ENCODE measurements around the gene MED15.
A peak's percentile ranks its signal among the peaks of the same experiment; 100 is the strongest.

The MED15 gene

DNA sequence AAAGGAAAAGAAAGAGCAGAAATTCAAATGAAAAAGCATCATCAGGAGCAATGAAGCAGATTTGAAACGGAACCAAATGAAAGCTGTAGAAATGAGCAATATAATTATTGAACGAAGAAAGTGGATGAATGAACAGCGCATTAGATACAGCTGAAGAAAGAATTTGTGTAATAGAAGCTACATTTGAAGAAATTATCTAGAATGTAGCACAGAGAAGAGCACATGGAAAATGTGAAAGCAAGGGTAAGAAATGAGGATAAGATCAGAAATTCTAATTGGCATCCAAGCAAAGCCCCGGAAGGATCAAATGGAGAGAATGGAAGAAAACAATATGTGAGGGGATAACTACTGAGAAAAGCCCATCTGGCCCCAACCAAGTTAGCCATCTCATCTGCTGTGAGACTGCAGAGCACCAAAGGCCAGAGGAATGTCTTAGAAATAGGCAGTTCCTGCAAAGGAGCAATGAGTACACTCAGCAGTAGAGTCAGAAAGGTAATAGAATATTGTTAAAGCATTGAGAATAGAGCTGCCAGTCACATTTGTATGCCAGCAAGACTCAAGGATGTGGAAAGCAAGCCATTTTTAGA is 51.9 kb downstream of the MED15 start:
- H3K27me3 ChIP-seq (ENCODE audit: insufficient read depth, low read depth, severe bottlenecking) = no peaks in the 10 kb centered on the region
- no peak overlapping the region for H3K27ac ChIP-seq
- peaks cover 62% of the 10 kb centered on the region for H3K36me3 ChIP-seq
- no peak for DNase-seq
- H3K4me3 ChIP-seq (ENCODE audit: low read depth, low read length) = no peak overlapping the region
- peaks cover 9% of the 10 kb centered on the region for H3K9me3 ChIP-seq (ENCODE audit: severe bottlenecking)
- TF ChIP-seq, protein P1, sequence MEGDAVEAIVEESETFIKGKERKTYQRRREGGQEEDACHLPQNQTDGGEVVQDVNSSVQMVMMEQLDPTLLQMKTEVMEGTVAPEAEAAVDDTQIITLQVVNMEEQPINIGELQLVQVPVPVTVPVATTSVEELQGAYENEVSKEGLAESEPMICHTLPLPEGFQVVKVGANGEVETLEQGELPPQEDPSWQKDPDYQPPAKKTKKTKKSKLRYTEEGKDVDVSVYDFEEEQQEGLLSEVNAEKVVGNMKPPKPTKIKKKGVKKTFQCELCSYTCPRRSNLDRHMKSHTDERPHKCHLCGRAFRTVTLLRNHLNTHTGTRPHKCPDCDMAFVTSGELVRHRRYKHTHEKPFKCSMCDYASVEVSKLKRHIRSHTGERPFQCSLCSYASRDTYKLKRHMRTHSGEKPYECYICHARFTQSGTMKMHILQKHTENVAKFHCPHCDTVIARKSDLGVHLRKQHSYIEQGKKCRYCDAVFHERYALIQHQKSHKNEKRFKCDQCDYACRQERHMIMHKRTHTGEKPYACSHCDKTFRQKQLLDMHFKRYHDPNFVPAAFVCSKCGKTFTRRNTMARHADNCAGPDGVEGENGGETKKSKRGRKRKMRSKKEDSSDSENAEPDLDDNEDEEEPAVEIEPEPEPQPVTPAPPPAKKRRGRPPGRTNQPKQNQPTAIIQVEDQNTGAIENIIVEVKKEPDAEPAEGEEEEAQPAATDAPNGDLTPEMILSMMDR (IDR thresholded peaks at IDR 0.05; ENCODE audit: low read depth, low read length) = no peak

DNA sequence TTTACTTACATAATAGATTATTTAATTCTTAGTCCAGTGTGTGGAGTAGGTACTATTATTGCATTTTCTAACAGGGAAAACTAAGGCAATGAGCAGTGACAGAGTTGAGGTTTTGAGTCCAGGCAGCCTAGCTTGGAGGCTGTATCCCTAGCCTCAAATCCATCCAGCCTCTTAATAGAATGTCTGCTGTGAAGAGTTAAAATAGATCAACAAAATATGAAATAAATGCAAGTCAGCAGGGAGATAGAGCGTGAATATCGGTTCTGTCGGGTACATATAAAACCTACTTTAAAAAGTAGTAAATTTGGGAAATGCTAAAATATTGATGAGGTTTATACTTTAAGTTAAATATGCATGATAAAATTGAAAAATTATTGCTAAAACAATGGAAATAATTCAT is 53.3 kb downstream of the MED15 start:
- no peak overlapping the region for H3K4me3 ChIP-seq (ENCODE audit: low read depth, low read length)
- no peak for DNase-seq
- H3K9me3 ChIP-seq (ENCODE audit: severe bottlenecking) = peaks cover 9% of the 10 kb centered on the region
- no peak overlapping the region for H3K27ac ChIP-seq
- peaks cover 63% of the 10 kb centered on the region for H3K36me3 ChIP-seq
- TF ChIP-seq, protein P1 (IDR thresholded peaks at IDR 0.05; ENCODE audit: low read depth, low read length) = no peak
- no peaks in the 10 kb centered on the region for H3K27me3 ChIP-seq (ENCODE audit: insufficient read depth, low read depth, severe bottlenecking)

DNA sequence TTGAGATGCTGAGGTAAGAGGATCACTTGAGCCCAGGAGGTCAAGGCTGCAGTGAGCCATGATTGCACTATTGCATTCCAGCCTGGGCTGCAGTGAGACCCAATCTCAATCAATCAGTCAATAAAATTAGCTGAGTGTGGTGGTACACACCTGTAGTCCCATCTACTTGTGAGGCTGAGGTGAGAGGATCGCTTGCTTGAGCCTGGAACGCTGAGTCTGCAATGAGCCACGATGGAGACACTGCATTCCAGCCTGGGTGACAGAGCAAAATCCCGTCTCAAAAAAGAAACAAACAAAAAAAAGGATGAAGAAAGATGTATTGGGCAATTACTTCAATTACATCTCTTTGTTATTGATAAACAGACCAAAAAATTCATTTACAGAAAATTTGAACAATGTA is 54.5 kb downstream of the MED15 start:
- Histone ChIP-seq H3K27me3 (ENCODE audit: insufficient read depth, low read depth, severe bottlenecking) (no peaks in the 10 kb centered on the region), H3K27ac (no peak overlapping the region), H3K4me3 (ENCODE audit: low read depth, low read length) (no peak overlapping the region), H3K9me3 (ENCODE audit: severe bottlenecking) (peaks cover 9% of the 10 kb centered on the region), H3K36me3 (peaks cover 61% of the 10 kb centered on the region)
- TF ChIP-seq, protein P1 (IDR thresholded peaks at IDR 0.05; ENCODE audit: low read depth, low read length) = no peak
- DNase-seq = no peak

DNA sequence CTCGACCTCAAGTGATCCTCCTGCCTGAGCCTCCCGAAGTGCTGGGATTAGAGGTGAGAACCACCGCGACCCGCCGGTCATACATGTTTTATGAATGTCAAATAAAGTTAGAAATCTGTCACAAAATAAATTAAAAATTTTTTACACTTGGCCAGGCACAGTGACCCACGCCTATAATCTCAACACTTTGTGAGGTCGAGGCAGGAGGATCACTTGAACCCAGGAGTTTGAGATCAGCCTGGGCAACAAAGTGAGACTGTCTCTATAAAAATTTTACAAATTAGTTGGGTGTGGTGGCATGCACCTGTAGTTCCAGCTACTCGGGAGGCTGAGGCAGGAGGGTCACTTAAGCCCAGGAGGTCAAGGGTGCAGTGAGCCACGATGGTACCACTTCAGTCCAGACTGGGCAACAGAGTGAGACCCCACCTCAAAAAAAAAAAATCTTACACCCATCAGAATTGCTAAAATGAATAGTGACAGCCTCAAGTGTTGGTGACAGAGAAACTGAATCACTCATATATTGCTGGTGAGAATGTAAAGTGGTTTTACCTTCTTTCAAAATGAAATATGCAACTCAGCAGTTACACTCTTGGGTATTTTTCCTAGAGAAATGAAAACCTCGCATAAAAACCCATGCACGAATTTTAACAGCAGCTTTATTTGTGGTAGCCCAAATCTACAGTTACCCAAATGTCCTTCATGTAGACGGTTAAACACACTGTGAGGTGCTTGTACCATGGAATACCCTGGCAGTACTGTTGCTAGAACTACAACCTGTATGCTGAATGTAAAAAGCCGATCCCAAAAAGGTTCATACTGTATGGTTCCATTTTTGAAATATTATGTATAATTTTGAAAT is 55.4 kb downstream of the MED15 start:
- Histone ChIP-seq H3K27ac (no peak overlapping the region), H3K27me3 (ENCODE audit: insufficient read depth, low read depth, severe bottlenecking) (no peaks in the 10 kb centered on the region), H3K4me3 (ENCODE audit: low read depth, low read length) (no peak overlapping the region), H3K9me3 (ENCODE audit: severe bottlenecking) (peaks cover 9% of the 10 kb centered on the region), H3K36me3 (peaks cover 61% of the 10 kb centered on the region)
- TF ChIP-seq, protein P1 (IDR thresholded peaks at IDR 0.05; ENCODE audit: low read depth, low read length) = no peak
- DNase-seq = no peak

DNA sequence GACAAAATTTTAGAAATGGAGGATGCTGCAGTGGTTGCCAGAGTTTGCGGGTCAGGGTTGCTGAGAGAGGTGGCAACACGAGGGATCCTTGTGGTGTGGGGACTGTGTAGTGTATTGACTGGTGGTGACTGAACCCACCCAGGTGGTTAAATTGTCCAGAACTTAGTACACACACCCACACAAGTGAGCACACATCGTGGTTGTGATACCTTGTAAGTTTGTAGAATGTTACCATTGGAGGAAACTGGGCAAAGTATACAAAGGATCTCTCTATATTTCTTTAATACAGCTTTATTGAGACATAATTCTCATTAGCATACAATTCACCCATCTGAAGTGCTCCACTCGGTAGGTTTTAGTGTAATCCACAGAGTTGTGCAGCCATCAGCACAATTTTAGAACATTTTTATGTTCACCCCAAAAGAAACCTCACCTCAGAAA is 56.1 kb downstream of the MED15 start:
- H3K27me3 ChIP-seq (ENCODE audit: insufficient read depth, low read depth, severe bottlenecking) = no peaks in the 10 kb centered on the region
- DNase-seq = no peak
- peaks cover 6% of the 10 kb centered on the region for H3K9me3 ChIP-seq (ENCODE audit: severe bottlenecking)
- no peak overlapping the region for H3K4me3 ChIP-seq (ENCODE audit: low read depth, low read length)
- H3K36me3 ChIP-seq = peaks cover 61% of the 10 kb centered on the region
- TF ChIP-seq, protein P1 (IDR thresholded peaks at IDR 0.05; ENCODE audit: low read depth, low read length) = no peak
- H3K27ac ChIP-seq = peak overlapping the region; percentile 48

Data from WERI-Rb-1 (cell line).